ENCODE measurements around the gene DLST. TPM values are rescaled to one million over a fixed set of nuclear protein-coding genes. Genes with fewer than 3 reads are reported as not detected.

Gene DLST
- polyA plus RNA-seq, 1 of the 3 experiments (the other 2 are of a cell fraction): 92.3 TPM

DNA sequence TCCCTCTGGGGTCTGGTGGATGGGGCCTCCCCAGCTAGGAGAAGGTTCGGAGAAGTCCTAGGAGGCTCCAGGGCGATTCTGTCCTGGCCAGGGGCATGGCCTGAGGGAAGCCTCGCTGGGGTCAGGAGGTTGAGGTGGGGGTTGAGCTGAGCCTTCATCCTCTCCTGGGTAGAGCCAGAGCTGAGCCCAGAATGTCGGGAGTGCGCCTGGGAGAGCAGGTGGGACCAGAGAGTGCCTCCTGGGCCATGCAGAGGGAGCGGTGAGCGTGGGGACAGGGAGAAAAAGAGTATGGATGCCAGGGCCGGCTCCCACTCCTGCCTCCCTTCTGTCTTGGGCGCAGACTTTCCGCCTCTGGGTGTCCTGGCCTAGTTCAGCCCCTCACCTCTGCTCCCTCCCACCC is 28.2 kb downstream of the DLST start:
- Histone ChIP-seq H4K20me1 (ENCODE audit: insufficient read depth) (no peaks in the 10 kb centered on the region), H3K4me2 (no peak overlapping the region), H3K27ac (ENCODE audit: low read depth in 2 of 2, low read length in 1 of 2) (no peak overlapping the region), H3K27me3 (ENCODE audit: insufficient read depth) (no peaks in the 10 kb centered on the region), H3F3A (replicated peaks; ENCODE audit: insufficient read depth) (peaks cover 12% of the 10 kb centered on the region), H3K9me3 (no peaks in the 10 kb centered on the region), H2AFZ (ENCODE audit: low read depth) (no peak overlapping the region), H3K79me2 (ENCODE audit: insufficient read depth) (no peaks in the 10 kb centered on the region), H3K9me2 (no peaks in the 10 kb centered on the region), H3K4me3 (ENCODE audit: low read depth in 2 of 2, low read length in 1 of 2) (no peak overlapping the region), H3K9ac (no peak overlapping the region), H3K36me3 (replicated peaks in 1 of 2; ENCODE audit: control insufficient read depth in 1 of 2, insufficient read depth in 2 of 2, low read length in 1 of 2) (peaks cover 0 to 2% of the 10 kb centered on the region in 2 experiments), H3K4me1 (ENCODE audit: control insufficient read depth in 1 of 2, insufficient read depth in 2 of 2, low read depth in 1 of 2, low read length in 1 of 2) (no peaks in the 10 kb centered on the region; a peak in 1 of 4 replicates)
- DNase-seq: no peak
- WGBS (ENCODE audit: low lambda C conversion rate): 98% methylated on average over 5 of the region's 10 CpGs
- CTCF ChIA-PET: interaction anchor here (1.1 to 26.0 kb wide), 6 partner anchors 15 to 179 kb away, joined by 3 to 537 read pairs (median 74); partner anchors contain the start of genes DLST, PROX2 and YLPM1
- no peak for TF ChIP-seq JUND (IDR thresholded peaks at IDR 0.05)
- no peak for TF ChIP-seq RCOR1 (IDR thresholded peaks at IDR 0.05; ENCODE audit: low read length)
- TF ChIP-seq, protein P1, sequence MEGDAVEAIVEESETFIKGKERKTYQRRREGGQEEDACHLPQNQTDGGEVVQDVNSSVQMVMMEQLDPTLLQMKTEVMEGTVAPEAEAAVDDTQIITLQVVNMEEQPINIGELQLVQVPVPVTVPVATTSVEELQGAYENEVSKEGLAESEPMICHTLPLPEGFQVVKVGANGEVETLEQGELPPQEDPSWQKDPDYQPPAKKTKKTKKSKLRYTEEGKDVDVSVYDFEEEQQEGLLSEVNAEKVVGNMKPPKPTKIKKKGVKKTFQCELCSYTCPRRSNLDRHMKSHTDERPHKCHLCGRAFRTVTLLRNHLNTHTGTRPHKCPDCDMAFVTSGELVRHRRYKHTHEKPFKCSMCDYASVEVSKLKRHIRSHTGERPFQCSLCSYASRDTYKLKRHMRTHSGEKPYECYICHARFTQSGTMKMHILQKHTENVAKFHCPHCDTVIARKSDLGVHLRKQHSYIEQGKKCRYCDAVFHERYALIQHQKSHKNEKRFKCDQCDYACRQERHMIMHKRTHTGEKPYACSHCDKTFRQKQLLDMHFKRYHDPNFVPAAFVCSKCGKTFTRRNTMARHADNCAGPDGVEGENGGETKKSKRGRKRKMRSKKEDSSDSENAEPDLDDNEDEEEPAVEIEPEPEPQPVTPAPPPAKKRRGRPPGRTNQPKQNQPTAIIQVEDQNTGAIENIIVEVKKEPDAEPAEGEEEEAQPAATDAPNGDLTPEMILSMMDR (IDR thresholded peaks at IDR 0.05): no peak
- no peak for TF ChIP-seq GABPA (IDR thresholded peaks at IDR 0.05; ENCODE audit: low read depth)
- no peak for TF ChIP-seq RXRA (IDR thresholded peaks at IDR 0.05; ENCODE audit: borderline replicate concordance, low read depth)
- no peak for TF ChIP-seq RAD21 (IDR thresholded peaks at IDR 0.05; ENCODE audit: low read length)
- no peak for TF ChIP-seq TAF1 (IDR thresholded peaks at IDR 0.05; ENCODE audit: borderline replicate concordance, low read depth, low read length)
- no peak for TF ChIP-seq GATA2 (CRISPR knock-in tag; IDR thresholded peaks at IDR 0.05)
- no peak for TF ChIP-seq FOXM1 (IDR thresholded peaks at IDR 0.05; ENCODE audit: low read depth)
- no peak for TF ChIP-seq TCF12 (IDR thresholded peaks at IDR 0.05)
- no peak for TF ChIP-seq RFX5 (IDR thresholded peaks at IDR 0.05; ENCODE audit: low read length)
- no peak for TF ChIP-seq NFIC (IDR thresholded peaks at IDR 0.05; ENCODE audit: borderline replicate concordance)
- TF ChIP-seq, protein P2, sequence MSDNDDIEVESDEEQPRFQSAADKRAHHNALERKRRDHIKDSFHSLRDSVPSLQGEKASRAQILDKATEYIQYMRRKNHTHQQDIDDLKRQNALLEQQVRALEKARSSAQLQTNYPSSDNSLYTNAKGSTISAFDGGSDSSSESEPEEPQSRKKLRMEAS (IDR thresholded peaks at IDR 0.05; ENCODE audit: low read depth): no peak
- TF ChIP-seq, protein P3, sequence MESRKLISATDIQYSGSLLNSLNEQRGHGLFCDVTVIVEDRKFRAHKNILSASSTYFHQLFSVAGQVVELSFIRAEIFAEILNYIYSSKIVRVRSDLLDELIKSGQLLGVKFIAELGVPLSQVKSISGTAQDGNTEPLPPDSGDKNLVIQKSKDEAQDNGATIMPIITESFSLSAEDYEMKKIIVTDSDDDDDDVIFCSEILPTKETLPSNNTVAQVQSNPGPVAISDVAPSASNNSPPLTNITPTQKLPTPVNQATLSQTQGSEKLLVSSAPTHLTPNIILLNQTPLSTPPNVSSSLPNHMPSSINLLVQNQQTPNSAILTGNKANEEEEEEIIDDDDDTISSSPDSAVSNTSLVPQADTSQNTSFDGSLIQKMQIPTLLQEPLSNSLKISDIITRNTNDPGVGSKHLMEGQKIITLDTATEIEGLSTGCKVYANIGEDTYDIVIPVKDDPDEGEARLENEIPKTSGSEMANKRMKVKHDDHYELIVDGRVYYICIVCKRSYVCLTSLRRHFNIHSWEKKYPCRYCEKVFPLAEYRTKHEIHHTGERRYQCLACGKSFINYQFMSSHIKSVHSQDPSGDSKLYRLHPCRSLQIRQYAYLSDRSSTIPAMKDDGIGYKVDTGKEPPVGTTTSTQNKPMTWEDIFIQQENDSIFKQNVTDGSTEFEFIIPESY (IDR thresholded peaks at IDR 0.05; ENCODE audit: borderline replicate concordance, low read depth): no peak
- TF ChIP-seq EP300 (IDR thresholded peaks at IDR 0.05; ENCODE audit: borderline replicate concordance in 1 of 2, low read depth in 1 of 2, low read length in 1 of 2): no peak
- POLR2A ChIA-PET: no interaction called here

DNA sequence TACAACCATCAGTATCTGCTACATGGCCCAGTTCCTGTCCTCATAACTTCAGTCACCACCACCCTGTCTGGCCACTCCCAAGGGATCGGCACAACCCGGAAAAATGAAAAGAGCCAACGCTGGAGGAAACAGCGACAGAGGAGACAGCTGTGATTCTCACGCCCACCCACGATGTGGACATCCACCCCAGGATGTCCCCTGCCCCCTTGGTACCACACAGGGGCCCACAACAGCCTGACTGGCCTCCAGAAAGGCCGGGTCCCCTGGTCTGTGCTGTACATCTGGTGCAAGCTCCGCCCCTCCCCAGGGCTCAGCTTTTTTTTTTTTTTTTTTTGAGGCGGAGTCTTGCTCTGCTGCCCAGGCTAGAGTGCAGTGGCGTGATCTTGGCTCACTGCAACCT is 28.8 kb downstream of the DLST start:
- CTCF ChIA-PET: interaction anchor here (1.1 to 26.0 kb wide), 5 partner anchors 16 to 178 kb away, joined by 3 to 537 read pairs (median 24); partner anchors contain the start of gene YLPM1
- TF ChIP-seq RFX5 (IDR thresholded peaks at IDR 0.05; ENCODE audit: low read length) (no peak), MXI1 (IDR thresholded peaks at IDR 0.05; ENCODE audit: low read depth, low read length) (no peak), SMC3 (IDR thresholded peaks at IDR 0.05; ENCODE audit: low read depth, low read length) (no peak), EP300 (IDR thresholded peaks at IDR 0.05; ENCODE audit: borderline replicate concordance in 1 of 2, low read depth in 1 of 2, low read length in 1 of 2) (no peak), POLR2AphosphoS5 (IDR thresholded peaks at IDR 0.05; ENCODE audit: low read depth, low read length) (no peak), RCOR1 (IDR thresholded peaks at IDR 0.05; ENCODE audit: low read length) (no peak), JUND (IDR thresholded peaks at IDR 0.05) (no peak)
- TF ChIP-seq, protein P4, sequence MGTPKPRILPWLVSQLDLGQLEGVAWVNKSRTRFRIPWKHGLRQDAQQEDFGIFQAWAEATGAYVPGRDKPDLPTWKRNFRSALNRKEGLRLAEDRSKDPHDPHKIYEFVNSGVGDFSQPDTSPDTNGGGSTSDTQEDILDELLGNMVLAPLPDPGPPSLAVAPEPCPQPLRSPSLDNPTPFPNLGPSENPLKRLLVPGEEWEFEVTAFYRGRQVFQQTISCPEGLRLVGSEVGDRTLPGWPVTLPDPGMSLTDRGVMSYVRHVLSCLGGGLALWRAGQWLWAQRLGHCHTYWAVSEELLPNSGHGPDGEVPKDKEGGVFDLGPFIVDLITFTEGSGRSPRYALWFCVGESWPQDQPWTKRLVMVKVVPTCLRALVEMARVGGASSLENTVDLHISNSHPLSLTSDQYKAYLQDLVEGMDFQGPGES (IDR thresholded peaks at IDR 0.05; ENCODE audit: low read depth, low read length): no peak
- TF ChIP-seq, protein P5, sequence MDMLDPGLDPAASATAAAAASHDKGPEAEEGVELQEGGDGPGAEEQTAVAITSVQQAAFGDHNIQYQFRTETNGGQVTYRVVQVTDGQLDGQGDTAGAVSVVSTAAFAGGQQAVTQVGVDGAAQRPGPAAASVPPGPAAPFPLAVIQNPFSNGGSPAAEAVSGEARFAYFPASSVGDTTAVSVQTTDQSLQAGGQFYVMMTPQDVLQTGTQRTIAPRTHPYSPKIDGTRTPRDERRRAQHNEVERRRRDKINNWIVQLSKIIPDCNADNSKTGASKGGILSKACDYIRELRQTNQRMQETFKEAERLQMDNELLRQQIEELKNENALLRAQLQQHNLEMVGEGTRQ (IDR thresholded peaks at IDR 0.05; ENCODE audit: borderline replicate concordance, low read depth, low read length): no peak
- TF ChIP-seq, protein P3 (IDR thresholded peaks at IDR 0.05; ENCODE audit: borderline replicate concordance, low read depth): no peak
- Histone ChIP-seq H3K4me2 (no peak overlapping the region), H3F3A (replicated peaks; ENCODE audit: insufficient read depth) (peaks cover 6% of the 10 kb centered on the region), H3K4me1 (ENCODE audit: control insufficient read depth in 1 of 2, insufficient read depth in 2 of 2, low read depth in 1 of 2, low read length in 1 of 2) (no peaks in the 10 kb centered on the region; a peak in 1 of 4 replicates), H4K20me1 (ENCODE audit: insufficient read depth) (no peaks in the 10 kb centered on the region), H2AFZ (ENCODE audit: low read depth) (no peak overlapping the region), H3K36me3 (replicated peaks in 1 of 2; ENCODE audit: control insufficient read depth in 1 of 2, insufficient read depth in 2 of 2, low read length in 1 of 2) (no peaks in the 10 kb centered on the region), H3K27me3 (ENCODE audit: insufficient read depth) (no peaks in the 10 kb centered on the region), H3K4me3 (ENCODE audit: low read depth in 2 of 2, low read length in 1 of 2) (no peak overlapping the region), H3K27ac (ENCODE audit: low read depth in 2 of 2, low read length in 1 of 2) (no peak overlapping the region), H3K9me3 (no peaks in the 10 kb centered on the region), H3K9me2 (no peaks in the 10 kb centered on the region), H3K9ac (no peak overlapping the region), H3K79me2 (ENCODE audit: insufficient read depth) (no peaks in the 10 kb centered on the region)
- DNase-seq: peak; percentile 59
- POLR2A ChIA-PET: interaction anchor here (1.8 kb wide), 1 partner anchor 12 kb away, joined by 4 read pairs; the partner anchor contains the start of gene RPS6KL1
- WGBS (ENCODE audit: low lambda C conversion rate): 89% methylated on average over 8 of the region's 10 CpGs
